ENCODE results near the gene SS18L1.

The SS18L1 gene

GRCh38 chr20:62164879-62165761 lies 21.6 kb downstream of the SS18L1 start:
- no peak for ATAC-seq
- Mint-ChIP-seq H3K27ac (no peak overlapping the region), H3K9me3 (no peaks in the 10 kb centered on the region), H3K4me1 (peaks cover 6% of the 10 kb centered on the region), H3K4me3 (no peak overlapping the region), H3K36me3 (peaks cover 68% of the 10 kb centered on the region)
- no peak for DNase-seq (ENCODE audit: low spot score in 2 of 2)

- H3K4me3 Mint-ChIP-seq = no peak overlapping the region
- H3K36me3 Mint-ChIP-seq = peaks cover 62% of the 10 kb centered on the region
- DNase-seq (ENCODE audit: low spot score in 2 of 2) (no peak), ATAC-seq (no peak)
- H3K9me3 Mint-ChIP-seq = no peaks in the 10 kb centered on the region
- no peaks in the 10 kb centered on the region for H3K4me1 Mint-ChIP-seq
- H3K27ac Mint-ChIP-seq = no peak overlapping the region
Measured at GRCh38 chr20:62165762-62166399, 22.3 kb downstream of the SS18L1 start.

- no peak for DNase-seq (ENCODE audit: low spot score in 2 of 2)
- peaks cover 47% of the 10 kb centered on the region for H3K36me3 Mint-ChIP-seq
- H3K4me1 Mint-ChIP-seq = no peaks in the 10 kb centered on the region
- H3K4me3 Mint-ChIP-seq = no peak overlapping the region
- no peaks in the 10 kb centered on the region for H3K9me3 Mint-ChIP-seq
- no peak for ATAC-seq
- H3K27ac Mint-ChIP-seq = no peak overlapping the region
Measured at GRCh38 chr20:62167474-62167873, 23.9 kb downstream of the SS18L1 start.

- H3K36me3 Mint-ChIP-seq = peaks cover 48% of the 10 kb centered on the region
- DNase-seq (ENCODE audit: low spot score in 2 of 2) (no peak), ATAC-seq (no peak)
- H3K27ac Mint-ChIP-seq = no peak overlapping the region
- H3K9me3 Mint-ChIP-seq = no peaks in the 10 kb centered on the region
- no peaks in the 10 kb centered on the region for H3K4me1 Mint-ChIP-seq
- H3K4me3 Mint-ChIP-seq = no peak overlapping the region
Measured at GRCh38 chr20:62168061-62168460, 24.5 kb downstream of the SS18L1 start.

- no peak overlapping the region for H3K4me3 Mint-ChIP-seq
- H3K9me3 Mint-ChIP-seq = no peaks in the 10 kb centered on the region
- H3K36me3 Mint-ChIP-seq = peaks cover 51% of the 10 kb centered on the region
- H3K4me1 Mint-ChIP-seq = no peaks in the 10 kb centered on the region
- no peak overlapping the region for H3K27ac Mint-ChIP-seq
- DNase-seq (ENCODE audit: low spot score in 2 of 2) (no peak), ATAC-seq (no peak)
Measured at GRCh38 chr20:62168890-62169435, 25.4 kb downstream of the SS18L1 start.

- no peak for DNase-seq (ENCODE audit: low spot score in 2 of 2)
- ATAC-seq = no peak
- Mint-ChIP-seq H3K9me3 (no peaks in the 10 kb centered on the region), H3K36me3 (peaks cover 44% of the 10 kb centered on the region), H3K4me1 (no peaks in the 10 kb centered on the region), H3K27ac (no peak overlapping the region), H3K4me3 (no peak overlapping the region)
Measured at GRCh38 chr20:62170536-62170935, 27.0 kb downstream of the SS18L1 start.

- H3K4me1 Mint-ChIP-seq = no peaks in the 10 kb centered on the region
- DNase-seq (ENCODE audit: low spot score in 2 of 2) = no peak
- H3K9me3 Mint-ChIP-seq = no peaks in the 10 kb centered on the region
- peaks cover 39% of the 10 kb centered on the region for H3K36me3 Mint-ChIP-seq
- no peak overlapping the region for H3K4me3 Mint-ChIP-seq
- H3K27ac Mint-ChIP-seq = no peak overlapping the region
- ATAC-seq = no peak
Measured at GRCh38 chr20:62171245-62171644, 27.7 kb downstream of the SS18L1 start.

- H3K4me1 Mint-ChIP-seq = no peaks in the 10 kb centered on the region
- ATAC-seq = no peak
- no peak for DNase-seq (ENCODE audit: low spot score in 2 of 2)
- no peak overlapping the region for H3K4me3 Mint-ChIP-seq
- no peaks in the 10 kb centered on the region for H3K9me3 Mint-ChIP-seq
- peaks cover 34% of the 10 kb centered on the region for H3K36me3 Mint-ChIP-seq
- H3K27ac Mint-ChIP-seq = no peak overlapping the region
Measured at GRCh38 chr20:62172666-62173065, 29.1 kb downstream of the SS18L1 start.

GRCh38 chr20:62174021-62174804 lies 30.6 kb downstream of the SS18L1 start:
- DNase-seq (ENCODE audit: low spot score in 2 of 2) (no peak), ATAC-seq (no peak)
- H3K9me3 Mint-ChIP-seq = no peaks in the 10 kb centered on the region
- H3K4me1 Mint-ChIP-seq = no peaks in the 10 kb centered on the region
- H3K4me3 Mint-ChIP-seq = no peak overlapping the region
- peaks cover 23% of the 10 kb centered on the region for H3K36me3 Mint-ChIP-seq
- no peak overlapping the region for H3K27ac Mint-ChIP-seq

- ATAC-seq (no peak), DNase-seq (ENCODE audit: low spot score in 2 of 2) (no peak)
- peaks cover 16% of the 10 kb centered on the region for H3K36me3 Mint-ChIP-seq
- H3K4me1 Mint-ChIP-seq = no peaks in the 10 kb centered on the region
- H3K4me3 Mint-ChIP-seq = no peak overlapping the region
- H3K9me3 Mint-ChIP-seq = no peaks in the 10 kb centered on the region
- H3K27ac Mint-ChIP-seq = peak overlapping the region; percentile 65
Measured at GRCh38 chr20:62174870-62175624, 31.5 kb downstream of the SS18L1 start.

- H3K27ac Mint-ChIP-seq = no peak overlapping the region
- H3K36me3 Mint-ChIP-seq = peaks cover 16% of the 10 kb centered on the region
- DNase-seq (ENCODE audit: low spot score in 2 of 2) (no peak), ATAC-seq (no peak)
- no peaks in the 10 kb centered on the region for H3K4me1 Mint-ChIP-seq
- H3K9me3 Mint-ChIP-seq = no peaks in the 10 kb centered on the region
- no peak overlapping the region for H3K4me3 Mint-ChIP-seq
Measured at GRCh38 chr20:62175711-62176110, 32.1 kb downstream of the SS18L1 start.

GRCh38 chr20:62176866-62177265 lies 33.3 kb downstream of the SS18L1 start:
- H3K36me3 Mint-ChIP-seq = peaks cover 16% of the 10 kb centered on the region
- no peak for ATAC-seq
- no peak overlapping the region for H3K27ac Mint-ChIP-seq

GRCh38 chr20:62177307-62177706 lies 33.7 kb downstream of the SS18L1 start:
- Mint-ChIP-seq H3K36me3 (peaks cover 16% of the 10 kb centered on the region), H3K27ac (no peak overlapping the region), H3K4me3 (no peak overlapping the region), H3K4me1 (no peaks in the 10 kb centered on the region), H3K9me3 (no peaks in the 10 kb centered on the region)
- no peak for DNase-seq (ENCODE audit: low spot score in 2 of 2)
- ATAC-seq = no peak

More at GRCh38 chr20:62176866-62177265, 33.3 kb downstream of the SS18L1 start:
- H3K4me3 Mint-ChIP-seq = no peak overlapping the region
- no peaks in the 10 kb centered on the region for H3K9me3 Mint-ChIP-seq
- no peaks in the 10 kb centered on the region for H3K4me1 Mint-ChIP-seq
- DNase-seq (ENCODE audit: low spot score in 2 of 2) = no peak

- DNase-seq (ENCODE audit: low spot score in 2 of 2) = no peak
- H3K27ac Mint-ChIP-seq = no peak overlapping the region
- no peaks in the 10 kb centered on the region for H3K9me3 Mint-ChIP-seq
- peaks cover 3% of the 10 kb centered on the region for H3K4me1 Mint-ChIP-seq
- ATAC-seq = no peak
- peaks cover 19% of the 10 kb centered on the region for H3K36me3 Mint-ChIP-seq
- H3K4me3 Mint-ChIP-seq = no peak overlapping the region
Measured at GRCh38 chr20:62178316-62179161, 35.0 kb downstream of the SS18L1 start.
